ENCODE measurements around the gene MAST3. TPM values are rescaled to one million over a fixed set of nuclear protein-coding genes. Genes with fewer than 3 reads are reported as not detected.
A peak's percentile ranks its signal among the peaks of the same experiment; 100 is the strongest.

Gene MAST3
- total RNA-seq, 1 experiment from 2014 or later, result 4.1 TPM

DNA sequence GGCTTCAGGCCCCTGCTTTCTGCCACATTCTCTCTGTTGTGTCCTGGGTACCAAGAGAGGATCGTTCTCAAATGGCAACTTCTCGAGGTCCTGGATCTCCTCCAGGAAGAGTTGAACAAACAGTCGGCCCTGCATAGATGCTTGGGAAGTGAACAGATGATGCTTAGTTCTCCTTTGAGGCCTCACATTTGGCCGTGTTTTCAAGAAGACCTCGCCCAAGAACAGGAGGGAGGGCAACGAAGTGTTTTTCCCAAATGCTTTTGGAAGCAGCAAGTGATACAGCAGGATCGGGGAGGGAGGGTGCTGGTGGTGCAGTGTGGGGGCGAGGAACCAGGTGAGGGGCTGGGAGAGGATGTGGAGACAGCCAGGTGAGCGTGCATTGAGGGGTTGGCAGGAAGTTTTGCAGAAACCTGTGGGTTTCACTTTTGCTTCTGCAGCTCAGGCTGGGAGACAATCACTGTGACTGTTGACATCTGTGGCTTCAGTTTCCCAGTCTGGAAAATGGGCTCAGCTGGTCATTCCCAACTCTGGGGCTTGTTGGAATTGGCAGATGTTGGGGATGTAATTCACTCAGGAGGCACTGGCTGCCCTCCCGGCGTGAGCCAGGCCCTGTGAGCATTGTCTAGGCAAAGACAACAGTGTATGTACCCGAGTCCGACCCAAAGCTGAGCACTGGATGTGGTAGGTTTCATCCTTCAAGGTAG lies 21.6 kb downstream of the MAST3 start:
- Mint-ChIP-seq H3K36me3 (ENCODE audit: insufficient read depth, unreplicated experiment) (peaks cover 5% of the 10 kb centered on the region), H3K27me3 (ENCODE audit: insufficient read depth, unreplicated experiment) (no peaks in the 10 kb centered on the region), H3K4me3 (ENCODE audit: unreplicated experiment) (peak overlapping the region; percentile 77), H3K27ac (ENCODE audit: low read depth, unreplicated experiment) (no peak overlapping the region), H3K4me1 (ENCODE audit: insufficient read depth, unreplicated experiment) (peaks cover 12% of the 10 kb centered on the region), H3K9me3 (ENCODE audit: unreplicated experiment) (no peaks in the 10 kb centered on the region)
- DNase-seq (ENCODE audit: unreplicated experiment), result no peak
- POLR2A ChIA-PET, result interaction anchor here (0.5 to 1.7 kb wide), 5 partner anchors 22 to 88 kb away, joined by 3 to 13 read pairs (median 3); partner anchors contain the start of gene MPV17L2
- TF ChIP-seq, protein P1, sequence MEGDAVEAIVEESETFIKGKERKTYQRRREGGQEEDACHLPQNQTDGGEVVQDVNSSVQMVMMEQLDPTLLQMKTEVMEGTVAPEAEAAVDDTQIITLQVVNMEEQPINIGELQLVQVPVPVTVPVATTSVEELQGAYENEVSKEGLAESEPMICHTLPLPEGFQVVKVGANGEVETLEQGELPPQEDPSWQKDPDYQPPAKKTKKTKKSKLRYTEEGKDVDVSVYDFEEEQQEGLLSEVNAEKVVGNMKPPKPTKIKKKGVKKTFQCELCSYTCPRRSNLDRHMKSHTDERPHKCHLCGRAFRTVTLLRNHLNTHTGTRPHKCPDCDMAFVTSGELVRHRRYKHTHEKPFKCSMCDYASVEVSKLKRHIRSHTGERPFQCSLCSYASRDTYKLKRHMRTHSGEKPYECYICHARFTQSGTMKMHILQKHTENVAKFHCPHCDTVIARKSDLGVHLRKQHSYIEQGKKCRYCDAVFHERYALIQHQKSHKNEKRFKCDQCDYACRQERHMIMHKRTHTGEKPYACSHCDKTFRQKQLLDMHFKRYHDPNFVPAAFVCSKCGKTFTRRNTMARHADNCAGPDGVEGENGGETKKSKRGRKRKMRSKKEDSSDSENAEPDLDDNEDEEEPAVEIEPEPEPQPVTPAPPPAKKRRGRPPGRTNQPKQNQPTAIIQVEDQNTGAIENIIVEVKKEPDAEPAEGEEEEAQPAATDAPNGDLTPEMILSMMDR (IDR thresholded peaks at IDR 0.05; ENCODE audit: unreplicated experiment), result no peak
- CTCF ChIA-PET, result interaction anchor here (0.5 to 3.1 kb wide), 4 partner anchors 20 to 210 kb away, joined by 3 to 15 read pairs (median 10); partner anchors contain the start of gene PIK3R2
- intact Hi-C loops (cut with micrococcal nuclease), result loop anchor here (10.0 kb wide), 1 partner anchor 206 kb away; the partner anchor contains the start of gene LSM4
- BruUV-seq (replicated peaks), result no TSS peak

GRCh38 chr19:18119717-18120105 lies 22.1 kb downstream of the MAST3 start:
- Mint-ChIP-seq H3K4me1 (ENCODE audit: insufficient read depth, unreplicated experiment) (peaks cover 12% of the 10 kb centered on the region), H3K27me3 (ENCODE audit: insufficient read depth, unreplicated experiment) (no peaks in the 10 kb centered on the region), H3K27ac (ENCODE audit: low read depth, unreplicated experiment) (no peak overlapping the region), H3K9me3 (ENCODE audit: unreplicated experiment) (no peaks in the 10 kb centered on the region), H3K36me3 (ENCODE audit: insufficient read depth, unreplicated experiment) (peaks cover 5% of the 10 kb centered on the region), H3K4me3 (ENCODE audit: unreplicated experiment) (no peak overlapping the region)
- intact Hi-C loops (cut with micrococcal nuclease), result loop anchor here (10.0 kb wide), 1 partner anchor 205 kb away; the partner anchor contains the start of gene LSM4
- ChIA-PET CTCF (interaction anchor here (0.5 to 3.1 kb wide), 2 partner anchors 21 to 32 kb away, joined by 3 to 15 read pairs; partner anchors contain the start of gene PIK3R2), POLR2A (interaction anchor here (0.5 to 1.5 kb wide), 2 partner anchors 21 to 88 kb away, joined by 3 to 5 read pairs; no protein-coding TSS in a partner anchor)
- no peak for DNase-seq (ENCODE audit: unreplicated experiment)
- no TSS peak for BruUV-seq (replicated peaks)
- TF ChIP-seq, protein P1 (IDR thresholded peaks at IDR 0.05; ENCODE audit: unreplicated experiment), result no peak

GRCh38 chr19:18120127-18120526 lies 22.5 kb downstream of the MAST3 start:
- POLR2A ChIA-PET, result interaction anchor here (0.5 to 1.1 kb wide), 3 partner anchors 88 to 1334 kb away, joined by 3 to 4 read pairs (median 3); no protein-coding TSS in a partner anchor
- BruUV-seq (replicated peaks), result no TSS peak
- Mint-ChIP-seq H3K27me3 (ENCODE audit: insufficient read depth, unreplicated experiment) (no peaks in the 10 kb centered on the region), H3K36me3 (ENCODE audit: insufficient read depth, unreplicated experiment) (peaks cover 7% of the 10 kb centered on the region), H3K4me3 (ENCODE audit: unreplicated experiment) (no peak overlapping the region), H3K27ac (ENCODE audit: low read depth, unreplicated experiment) (no peak overlapping the region), H3K4me1 (ENCODE audit: insufficient read depth, unreplicated experiment) (peaks cover 12% of the 10 kb centered on the region), H3K9me3 (ENCODE audit: unreplicated experiment) (no peaks in the 10 kb centered on the region)
- no peak for DNase-seq (ENCODE audit: unreplicated experiment)
- CTCF ChIA-PET, result interaction anchor here (0.5 to 3.1 kb wide), 2 partner anchors 21 to 32 kb away, joined by 3 to 15 read pairs; partner anchors contain the start of gene PIK3R2
- TF ChIP-seq, protein P1 (IDR thresholded peaks at IDR 0.05; ENCODE audit: unreplicated experiment), result no peak
- intact Hi-C loops (cut with micrococcal nuclease), result no loop called here

DNA sequence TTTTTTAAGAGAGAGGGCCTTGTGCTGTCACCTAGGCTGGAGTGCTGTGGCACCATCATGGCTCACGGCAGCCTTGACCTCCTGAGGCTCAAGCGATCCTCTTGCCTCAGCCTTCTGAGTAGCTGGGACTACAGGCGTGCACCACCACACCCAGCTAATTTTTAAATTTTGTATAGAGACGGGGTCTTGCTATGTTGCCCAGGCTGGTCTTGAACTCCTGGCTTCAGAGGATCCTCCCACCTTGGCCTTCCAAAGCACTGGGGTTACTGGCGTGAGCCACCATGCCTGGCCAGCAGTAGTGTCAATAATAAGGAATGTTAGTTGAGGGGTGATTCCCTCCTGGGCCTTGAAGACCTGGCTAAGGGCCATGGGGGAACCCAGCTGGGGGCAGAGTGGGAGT lies 23.6 kb downstream of the MAST3 start:
- intact Hi-C loops (cut with micrococcal nuclease), result no loop called here
- Mint-ChIP-seq H3K9me3 (ENCODE audit: unreplicated experiment) (no peaks in the 10 kb centered on the region), H3K4me3 (ENCODE audit: unreplicated experiment) (no peak overlapping the region), H3K4me1 (ENCODE audit: insufficient read depth, unreplicated experiment) (peaks cover 12% of the 10 kb centered on the region), H3K27ac (ENCODE audit: low read depth, unreplicated experiment) (no peak overlapping the region), H3K36me3 (ENCODE audit: insufficient read depth, unreplicated experiment) (peaks cover 17% of the 10 kb centered on the region), H3K27me3 (ENCODE audit: insufficient read depth, unreplicated experiment) (no peaks in the 10 kb centered on the region)
- no TSS peak for BruUV-seq (replicated peaks)
- CTCF ChIA-PET, result interaction anchor here (3.1 kb wide), 1 partner anchor 31 kb away, joined by 15 read pairs; the partner anchor contains the start of gene PIK3R2
- no peak for DNase-seq (ENCODE audit: unreplicated experiment)
- TF ChIP-seq, protein P1 (IDR thresholded peaks at IDR 0.05; ENCODE audit: unreplicated experiment), result no peak
- POLR2A ChIA-PET, result interaction anchor here (1.1 kb wide), 1 partner anchor 137 kb away, joined by 4 read pairs; no protein-coding TSS in a partner anchor

All from MCF 10A (cell line).